Liver (tissue), 9 donors: ENCODE measurements around the gene GABRB1. TPM values are rescaled to one million over a fixed set of nuclear protein-coding genes. Genes with fewer than 3 reads are reported as not detected.

Experiments used
- DNase-seq: peaks from one replicate; pipeline ENCODE4 v3.0.0-alpha.2; 2017; ENCODE audit warnings: low spot score
- H3K27ac ChIP-seq, 2 donors: one replicate each; pipeline ENCODE4 v1.7.0; 2013; ENCODE audit warnings: inconsistent platforms in 2 of 2, low read length in 2 of 2, control low read depth in 1 of 2, low read depth in 1 of 2, mild to moderate bottlenecking in 1 of 2
- H3K27me3 ChIP-seq, 4 donors: one replicate each; pipeline versions ENCODE4 v1.6.1 to v1.7.0; 2013; ENCODE audit warnings: low read length in 3 of 4, inconsistent platforms in 1 of 4, mild to moderate bottlenecking in 1 of 4, moderate library complexity in 1 of 4; ENCODE audit not compliant: control insufficient read depth in 4 of 4, insufficient read depth in 4 of 4
- H3K36me3 ChIP-seq, 4 donors: one replicate each; pipeline versions ENCODE4 v1.6.1 to v1.7.0; 2013; ENCODE audit warnings: low read length in 3 of 4, mild to moderate bottlenecking in 3 of 4, low read depth in 1 of 4, moderate library complexity in 1 of 4; ENCODE audit not compliant: control insufficient read depth in 4 of 4, insufficient read depth in 3 of 4
- H3K4me1 ChIP-seq, 4 donors: one replicate each; pipeline versions ENCODE4 v1.6.1 to v1.7.0; 2013; ENCODE audit warnings: low read length in 3 of 4, mild to moderate bottlenecking in 3 of 4, moderate library complexity in 1 of 4; ENCODE audit not compliant: control insufficient read depth in 4 of 4, insufficient read depth in 4 of 4
- H3K4me3 ChIP-seq, 3 donors: one replicate each; pipeline versions ENCODE4 v1.6.1 to v1.7.0; 2013; ENCODE audit warnings: low read length in 3 of 3, control low read depth in 1 of 3, low read depth in 1 of 3, mild to moderate bottlenecking in 1 of 3
- H3K9ac ChIP-seq, 2 donors: one replicate each; pipeline ENCODE4 v1.7.0; 2013; ENCODE audit warnings: low read length in 2 of 2, mild to moderate bottlenecking in 2 of 2, moderate library complexity in 2 of 2, control low read depth in 1 of 2, low read depth in 1 of 2
- H3K9me3 ChIP-seq, 4 donors: one replicate each; pipeline versions ENCODE4 v1.6.1 to v1.7.0; 2013; ENCODE audit warnings: low read length in 3 of 4; ENCODE audit not compliant: control insufficient read depth in 4 of 4
- ATF3 ChIP-seq: IDR thresholded peaks from 2 replicates; pipeline ENCODE4 v1.6.1; 2016; ENCODE audit warnings: antibody characterized with exemption
- EGR1 ChIP-seq, 2 donors: IDR thresholded peaks; 2 replicates each; pipeline ENCODE4 v1.6.1; 2016 to 2018; ENCODE audit warnings: antibody characterized with exemption in 2 of 2, low read depth in 2 of 2
- FOXA1 ChIP-seq: IDR thresholded peaks from 2 replicates; pipeline ENCODE4 v1.6.1; 2016; ENCODE audit warnings: antibody characterized with exemption
- FOXA2 ChIP-seq: IDR thresholded peaks from 2 replicates; pipeline ENCODE4 v1.6.1; 2016; ENCODE audit warnings: antibody characterized with exemption
- GABPA ChIP-seq, 2 donors: IDR thresholded peaks in 1 of 2; conservative IDR thresholded peaks in 1 of 2; 2 replicates each; pipeline ENCODE4 v1.6.1; 2016; ENCODE audit warnings: antibody characterized with exemption in 2 of 2, mild to moderate bottlenecking in 1 of 2, moderate library complexity in 1 of 2
- HNF4A ChIP-seq, 2 donors: conservative IDR thresholded peaks; 2 replicates each; pipeline ENCODE4 v1.6.1; 2016; ENCODE audit warnings: antibody characterized with exemption in 2 of 2, mild to moderate bottlenecking in 2 of 2
- HNF4G ChIP-seq: IDR thresholded peaks from 2 replicates; pipeline ENCODE4 v1.6.1; 2016; ENCODE audit warnings: antibody characterized with exemption
- JUND ChIP-seq, 2 donors: IDR thresholded peaks; 2 replicates each; pipeline ENCODE4 v1.6.1; 2016; ENCODE audit warnings: antibody characterized with exemption in 2 of 2
- MAX ChIP-seq: IDR thresholded peaks from 2 replicates; pipeline ENCODE4 v1.6.1; 2016; ENCODE audit warnings: antibody characterized with exemption
- NR2F2 ChIP-seq: IDR thresholded peaks from 2 replicates; pipeline ENCODE4 v1.6.1; 2016; ENCODE audit warnings: antibody characterized with exemption
- RAD21 ChIP-seq, 2 donors: IDR thresholded peaks; 2 replicates each; pipeline ENCODE4 v1.6.1; 2016; ENCODE audit warnings: antibody characterized with exemption in 2 of 2, mild to moderate bottlenecking in 2 of 2
- REST ChIP-seq: IDR thresholded peaks from 2 replicates; pipeline ENCODE4 v1.6.1; 2016; ENCODE audit warnings: antibody characterized with exemption, mild to moderate bottlenecking
- RXRA ChIP-seq, 2 donors: IDR thresholded peaks; 2 replicates each; pipeline ENCODE4 v1.6.1; 2017 to 2018; ENCODE audit warnings: antibody characterized with exemption in 2 of 2, mild to moderate bottlenecking in 1 of 2
- SP1 ChIP-seq: IDR thresholded peaks from 2 replicates; pipeline ENCODE4 v1.6.1; 2018; ENCODE audit warnings: antibody characterized with exemption, mild to moderate bottlenecking
- TAF1 ChIP-seq: conservative IDR thresholded peaks from 2 replicates; pipeline ENCODE4 v1.6.1; 2016; ENCODE audit warnings: antibody characterized with exemption, mild to moderate bottlenecking
- YY1 ChIP-seq: IDR thresholded peaks from 2 replicates; pipeline ENCODE4 v1.6.1; 2016; ENCODE audit warnings: antibody characterized with exemption, mild to moderate bottlenecking
- WGBS: extraction: QIAGEN DNeasy Blood & Tissue Kit; methylation state at CpG from one replicate; pipeline ENCODE4 v1.1.7; 2013; 5-methylcytosine and 5-hydroxymethylcytosine counted together
- polyA plus RNA-seq, 2 donors: library from polyadenylated mRNA; stranded (reverse) in 1 of 2; unstranded in 1 of 2; fragments of 200-250 nt in 1 of 2; fragments of >200 nt in 1 of 2; fragmentation: Nextera tagmentation in 1 of 2; extraction: Ambion mirVana in 1 of 2; gene quantifications; one replicate each; pipeline versions ENCODE4 v1.2.1 to v1.2.3, GENCODE V29; 2013 to 2015
- total RNA-seq, 2 donors: library from RNA; depleted of rRNA; stranded (reverse); fragments of >200 nt; gene quantifications; one replicate each; pipeline ENCODE4 v1.2.3, GENCODE V29; 2014
- TF ChIP-seq, protein P1 (sequence below): fragments of 150-350 bp; IDR thresholded peaks from 2 replicates; pipeline ENCODE4 v1.5.1; 2017; ENCODE audit warnings: improper control_type of control experiment, low read depth, low read length; ENCODE audit not compliant: missing input control
- TF ChIP-seq, protein P2 (sequence below): IDR thresholded peaks from 2 replicates; pipeline ENCODE4 v1.6.1; 2016; ENCODE audit warnings: antibody characterized with exemption
- donor health status: healthy.
- donor health status: healthy.
- donor health status: healthy.
- donor health status: healthy.
- donor health status: healthy.

The GABRB1 gene
- total and polyA plus RNA-seq, 4 donors: 0.17 to 1.3 TPM; not detected in 2

DNA sequence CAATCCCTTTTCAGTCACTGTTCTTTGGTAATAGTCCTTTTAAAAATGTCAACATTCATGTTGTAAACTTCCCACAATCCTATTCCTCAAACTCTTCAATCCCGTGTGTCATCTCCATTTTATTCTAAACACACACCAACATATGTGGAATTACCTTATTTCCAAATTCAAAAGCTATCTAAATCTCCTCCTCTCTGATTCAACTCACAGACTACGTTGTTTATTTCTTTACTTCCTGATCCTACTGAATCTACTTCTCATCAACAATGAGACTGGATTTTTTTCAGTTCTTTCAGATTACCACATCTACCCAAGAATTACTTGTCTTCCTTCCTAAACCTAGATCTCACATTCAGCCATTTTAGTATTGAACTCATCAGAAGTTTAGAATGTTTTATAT, 188.2 kb downstream of the GABRB1 start:
- H3K27ac ChIP-seq: no peak overlapping the region
- WGBS: 57% methylated on average over 2 of the region's 2 CpGs
- no peak for DNase-seq

DNA sequence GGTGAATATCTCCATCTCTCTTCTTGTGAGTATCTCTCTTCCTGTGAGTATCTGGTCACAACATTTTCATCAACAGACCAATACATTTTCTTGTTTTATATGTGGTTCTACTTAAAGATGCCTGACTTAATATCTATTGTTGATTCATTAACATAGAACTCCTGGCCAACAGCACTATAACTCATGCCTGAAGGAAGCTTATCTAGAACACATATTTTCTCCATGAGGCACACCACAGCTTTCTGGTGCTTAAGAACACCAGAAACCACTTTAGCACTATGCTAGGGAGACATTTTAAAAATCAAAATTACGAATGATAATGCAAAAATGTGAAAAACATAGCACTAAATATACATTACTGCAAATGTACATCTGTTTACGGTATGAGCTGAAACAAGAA, 190.4 kb downstream of the GABRB1 start:
- DNase-seq: no peak
- no peaks in the 10 kb centered on the region for H3K36me3 ChIP-seq
- no peak overlapping the region for H3K27ac ChIP-seq
- H3K9ac ChIP-seq: no peak overlapping the region
- H3K4me1 ChIP-seq: no peaks in the 10 kb centered on the region
- no peaks in the 10 kb centered on the region for H3K9me3 ChIP-seq
- 50% methylated on average over 2 of the region's 2 CpGs for WGBS
- no peak overlapping the region for H3K4me3 ChIP-seq
- H3K27me3 ChIP-seq: no peaks in the 10 kb centered on the region
- no peak for TF ChIP-seq REST
- no peak for TF ChIP-seq EGR1 (IDR thresholded peaks at IDR 0.05; ENCODE audit: low read depth in 2 of 2)
- no peak for TF ChIP-seq SP1
- TF ChIP-seq, protein P1, sequence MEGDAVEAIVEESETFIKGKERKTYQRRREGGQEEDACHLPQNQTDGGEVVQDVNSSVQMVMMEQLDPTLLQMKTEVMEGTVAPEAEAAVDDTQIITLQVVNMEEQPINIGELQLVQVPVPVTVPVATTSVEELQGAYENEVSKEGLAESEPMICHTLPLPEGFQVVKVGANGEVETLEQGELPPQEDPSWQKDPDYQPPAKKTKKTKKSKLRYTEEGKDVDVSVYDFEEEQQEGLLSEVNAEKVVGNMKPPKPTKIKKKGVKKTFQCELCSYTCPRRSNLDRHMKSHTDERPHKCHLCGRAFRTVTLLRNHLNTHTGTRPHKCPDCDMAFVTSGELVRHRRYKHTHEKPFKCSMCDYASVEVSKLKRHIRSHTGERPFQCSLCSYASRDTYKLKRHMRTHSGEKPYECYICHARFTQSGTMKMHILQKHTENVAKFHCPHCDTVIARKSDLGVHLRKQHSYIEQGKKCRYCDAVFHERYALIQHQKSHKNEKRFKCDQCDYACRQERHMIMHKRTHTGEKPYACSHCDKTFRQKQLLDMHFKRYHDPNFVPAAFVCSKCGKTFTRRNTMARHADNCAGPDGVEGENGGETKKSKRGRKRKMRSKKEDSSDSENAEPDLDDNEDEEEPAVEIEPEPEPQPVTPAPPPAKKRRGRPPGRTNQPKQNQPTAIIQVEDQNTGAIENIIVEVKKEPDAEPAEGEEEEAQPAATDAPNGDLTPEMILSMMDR: no peak
- TF ChIP-seq RXRA (IDR thresholded peaks at IDR 0.05): no peak
- no peak for TF ChIP-seq MAX
- no peak for TF ChIP-seq FOXA1
- no peak for TF ChIP-seq YY1
- TF ChIP-seq JUND (IDR thresholded peaks at IDR 0.05): no peak
- TF ChIP-seq ATF3: no peak
- TF ChIP-seq HNF4A (conservative IDR thresholded peaks at IDR 0.05): no peak
- TF ChIP-seq RAD21 (IDR thresholded peaks at IDR 0.05): no peak
- TF ChIP-seq FOXA2: no peak

More for the DNA sequence above, 188.2 kb downstream of the GABRB1 start:
- no peak overlapping the region for H3K4me3 ChIP-seq
- no peaks in the 10 kb centered on the region for H3K36me3 ChIP-seq
- H3K9ac ChIP-seq: no peak overlapping the region
- H3K27me3 ChIP-seq: no peaks in the 10 kb centered on the region
- H3K9me3 ChIP-seq: no peaks in the 10 kb centered on the region
- no peak for TF ChIP-seq HNF4G
- no peak for TF ChIP-seq RAD21 (IDR thresholded peaks at IDR 0.05)
- TF ChIP-seq, protein P1: no peak
- TF ChIP-seq TAF1: no peak
- TF ChIP-seq NR2F2: no peak
- TF ChIP-seq FOXA2: no peak
- no peak for TF ChIP-seq GABPA (IDR thresholded peaks at IDR 0.05 in 1 of 2, conservative IDR thresholded peaks at IDR 0.05 in 1 of 2)
- no peak for TF ChIP-seq ATF3
- TF ChIP-seq, protein P2, sequence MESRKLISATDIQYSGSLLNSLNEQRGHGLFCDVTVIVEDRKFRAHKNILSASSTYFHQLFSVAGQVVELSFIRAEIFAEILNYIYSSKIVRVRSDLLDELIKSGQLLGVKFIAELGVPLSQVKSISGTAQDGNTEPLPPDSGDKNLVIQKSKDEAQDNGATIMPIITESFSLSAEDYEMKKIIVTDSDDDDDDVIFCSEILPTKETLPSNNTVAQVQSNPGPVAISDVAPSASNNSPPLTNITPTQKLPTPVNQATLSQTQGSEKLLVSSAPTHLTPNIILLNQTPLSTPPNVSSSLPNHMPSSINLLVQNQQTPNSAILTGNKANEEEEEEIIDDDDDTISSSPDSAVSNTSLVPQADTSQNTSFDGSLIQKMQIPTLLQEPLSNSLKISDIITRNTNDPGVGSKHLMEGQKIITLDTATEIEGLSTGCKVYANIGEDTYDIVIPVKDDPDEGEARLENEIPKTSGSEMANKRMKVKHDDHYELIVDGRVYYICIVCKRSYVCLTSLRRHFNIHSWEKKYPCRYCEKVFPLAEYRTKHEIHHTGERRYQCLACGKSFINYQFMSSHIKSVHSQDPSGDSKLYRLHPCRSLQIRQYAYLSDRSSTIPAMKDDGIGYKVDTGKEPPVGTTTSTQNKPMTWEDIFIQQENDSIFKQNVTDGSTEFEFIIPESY: no peak
- no peak for TF ChIP-seq YY1
- no peak for TF ChIP-seq HNF4A (conservative IDR thresholded peaks at IDR 0.05)
- no peak for TF ChIP-seq JUND (IDR thresholded peaks at IDR 0.05)
- TF ChIP-seq FOXA1: no peak
- H3K4me1 ChIP-seq: no peaks in the 10 kb centered on the region
